Measurements from ENCODE around the gene PRAF2.

Gene PRAF2

GRCh38 chrX:49103637-49104036 lies 29.8 kb upstream of the PRAF2 start:
- no peak overlapping the region for H3K27ac ChIP-seq
- no peaks in the 10 kb centered on the region for H3K27me3 ChIP-seq (replicated peaks)
- TF ChIP-seq CTCF (IDR thresholded peaks at IDR 0.05; ENCODE audit: low read depth, low read length, missing control alignments): no peak
- no peaks in the 10 kb centered on the region for H3K36me3 ChIP-seq (replicated peaks)
- in situ Hi-C loops (cut with HindIII; ENCODE audit: low pct_ligation_motif_present, low sequenced_read_pairs): no loop called here
- H3K4me3 ChIP-seq (ENCODE audit: low read depth, low read length): no peak overlapping the region
- no peak for DNase-seq

GRCh38 chrX:49102190-49102589 lies 28.4 kb upstream of the PRAF2 start:
- no peak for TF ChIP-seq CTCF (IDR thresholded peaks at IDR 0.05; ENCODE audit: low read depth, low read length, missing control alignments)
- no peak for DNase-seq
- Histone ChIP-seq H3K27ac (no peak overlapping the region), H3K36me3 (replicated peaks) (no peaks in the 10 kb centered on the region), H3K27me3 (replicated peaks) (no peaks in the 10 kb centered on the region), H3K4me3 (ENCODE audit: low read depth, low read length) (no peak overlapping the region)
- in situ Hi-C loops (cut with HindIII; ENCODE audit: low pct_ligation_motif_present, low sequenced_read_pairs): no loop called here

GRCh38 chrX:49101629-49101984 lies 27.8 kb upstream of the PRAF2 start:
- Histone ChIP-seq H3K4me3 (ENCODE audit: low read depth, low read length) (peak overlapping the region; percentile 84), H3K36me3 (replicated peaks) (no peaks in the 10 kb centered on the region), H3K27ac (no peak overlapping the region), H3K27me3 (replicated peaks) (no peaks in the 10 kb centered on the region)
- TF ChIP-seq CTCF (IDR thresholded peaks at IDR 0.05; ENCODE audit: low read depth, low read length, missing control alignments): peak; percentile 30
- in situ Hi-C loops (cut with HindIII; ENCODE audit: low pct_ligation_motif_present, low sequenced_read_pairs): no loop called here
- DNase-seq: no peak

- Histone ChIP-seq H3K27ac (no peak overlapping the region), H3K36me3 (replicated peaks) (no peaks in the 10 kb centered on the region), H3K27me3 (replicated peaks) (no peaks in the 10 kb centered on the region), H3K4me3 (ENCODE audit: low read depth, low read length) (peak overlapping the region; percentile 84)
- in situ Hi-C loops (cut with HindIII; ENCODE audit: low pct_ligation_motif_present, low sequenced_read_pairs): no loop called here
- no peak for TF ChIP-seq CTCF (IDR thresholded peaks at IDR 0.05; ENCODE audit: low read depth, low read length, missing control alignments)
- peak; percentile 86 for DNase-seq
These were observed 27.2 kb upstream of the PRAF2 start for GRCh38 chrX:49100704-49101628.

GRCh38 chrX:49096419-49096818 lies 22.6 kb upstream of the PRAF2 start:
- in situ Hi-C loops (cut with HindIII; ENCODE audit: low pct_ligation_motif_present, low sequenced_read_pairs): no loop called here
- no peaks in the 10 kb centered on the region for H3K27me3 ChIP-seq (replicated peaks)
- H3K36me3 ChIP-seq (replicated peaks): no peaks in the 10 kb centered on the region
- H3K4me3 ChIP-seq (ENCODE audit: low read depth, low read length): no peak overlapping the region
- no peak overlapping the region for H3K27ac ChIP-seq
- DNase-seq: no peak
- TF ChIP-seq CTCF (IDR thresholded peaks at IDR 0.05; ENCODE audit: low read depth, low read length, missing control alignments): no peak

- H3K27me3 ChIP-seq (replicated peaks): no peaks in the 10 kb centered on the region
- H3K36me3 ChIP-seq (replicated peaks): no peaks in the 10 kb centered on the region
- TF ChIP-seq CTCF (IDR thresholded peaks at IDR 0.05; ENCODE audit: low read depth, low read length, missing control alignments): no peak
- in situ Hi-C loops (cut with HindIII; ENCODE audit: low pct_ligation_motif_present, low sequenced_read_pairs): no loop called here
- no peak for DNase-seq
- H3K27ac ChIP-seq: no peak overlapping the region
- no peak overlapping the region for H3K4me3 ChIP-seq (ENCODE audit: low read depth, low read length)
These were observed 15.8 kb upstream of the PRAF2 start for GRCh38 chrX:49089553-49089952.

Data from brain microvascular endothelial cell (primary cell).